Stimulated activated CD4-positive, alpha-beta T cell treated with anti-CD3 and anti-CD28 coated beads, Interleukin-4, amount 100 ng/mL, for 1 hour (primary cell): ENCODE results near the gene KCNQ5.

Experiments used
- DNase-seq: peaks from one replicate; pipeline ENCODE4 v3.0.0-alpha.2; 2020

The KCNQ5 gene

DNA sequence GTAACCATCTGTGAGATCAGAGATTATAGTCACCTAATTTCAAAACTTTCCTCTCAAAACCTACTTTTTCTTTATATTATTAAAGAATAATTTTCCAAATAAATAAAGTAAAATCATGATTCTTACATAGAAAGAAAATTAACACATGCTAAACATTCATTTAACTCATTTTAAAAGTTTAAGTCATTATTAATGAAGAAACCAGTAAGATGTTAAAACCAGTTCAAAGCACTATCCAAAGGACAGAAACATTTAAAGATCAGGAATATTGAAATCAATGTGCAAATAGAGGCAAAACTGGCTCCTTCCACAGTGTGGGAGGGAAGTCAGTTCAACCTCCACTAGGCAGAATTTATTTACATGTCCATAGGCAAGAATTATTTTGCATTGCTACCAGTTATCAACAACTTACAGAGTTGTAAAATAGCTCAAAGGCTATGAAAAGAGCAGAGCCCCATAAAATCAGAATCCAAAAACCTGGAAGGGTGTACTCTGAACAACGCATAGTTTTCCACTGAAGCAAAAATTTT, 456.5 kb downstream of the KCNQ5 start:
- no peak for DNase-seq

GRCh38 chr6:73078908-73079610, 457.2 kb downstream of the KCNQ5 start:
- no peak for DNase-seq

DNA sequence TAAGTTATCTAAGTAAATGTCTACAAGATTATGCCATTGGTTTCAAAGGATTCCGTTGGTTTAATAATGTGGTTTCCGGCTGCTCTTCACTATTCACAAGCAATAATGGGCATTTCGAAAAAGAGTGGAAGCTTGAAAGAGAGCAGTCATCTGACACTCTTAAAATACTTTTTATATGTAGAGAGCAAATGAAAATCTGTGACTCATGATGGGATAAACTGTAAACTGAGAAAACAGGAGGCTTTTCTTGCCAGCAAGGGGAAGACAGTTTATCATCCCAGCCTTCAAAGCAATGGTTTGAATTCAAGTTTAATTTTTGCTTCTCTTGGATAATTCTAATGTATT, 457.7 kb downstream of the KCNQ5 start:
- no peak for DNase-seq

DNA sequence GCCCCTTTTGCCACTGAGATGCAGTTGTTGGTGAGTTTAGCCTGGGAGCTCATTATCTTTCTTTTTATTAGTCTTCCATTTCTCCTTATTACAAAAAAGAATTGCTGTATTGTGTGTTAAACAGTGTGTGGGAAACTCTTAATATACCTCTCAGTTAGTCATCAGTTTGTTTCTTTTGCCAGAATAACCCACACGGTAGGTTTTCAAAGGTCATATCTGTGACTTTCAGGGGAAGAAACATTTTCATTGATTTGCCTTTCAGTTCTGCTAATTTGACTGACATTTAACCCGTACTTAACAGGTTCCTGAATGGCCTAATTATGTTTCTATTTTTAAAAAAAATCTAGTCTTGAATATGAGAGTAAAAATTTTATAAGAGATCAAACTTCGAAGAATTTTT, 458.1 kb downstream of the KCNQ5 start:
- DNase-seq: no peak

DNA sequence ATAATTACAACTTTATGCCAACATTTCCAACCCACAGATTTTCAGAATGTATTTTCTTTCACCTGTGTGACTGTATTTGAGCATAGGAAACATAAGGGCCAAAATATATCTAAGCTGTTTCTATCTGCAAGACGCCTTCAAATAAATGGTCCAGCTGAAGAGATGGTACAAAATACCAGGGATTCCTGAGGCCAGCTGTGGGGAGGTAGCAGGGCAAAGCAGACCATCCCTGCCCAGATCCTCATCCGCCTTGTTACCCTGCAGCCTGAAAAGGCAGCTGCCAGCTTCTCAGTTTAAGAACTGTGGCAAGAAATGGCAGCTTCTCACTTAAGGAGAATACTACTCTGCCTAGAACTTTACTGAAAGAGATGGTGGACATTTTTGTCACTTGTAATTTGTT, 460.1 kb downstream of the KCNQ5 start:
- DNase-seq: no peak

- no peak for DNase-seq
Measured at GRCh38 chr6:73083886-73084285, 462.0 kb downstream of the KCNQ5 start.

- no peak for DNase-seq
Measured at GRCh38 chr6:73085443-73085871, 463.6 kb downstream of the KCNQ5 start.

- DNase-seq: no peak
Measured at GRCh38 chr6:73086726-73087125, 464.9 kb downstream of the KCNQ5 start.

- DNase-seq: no peak
Measured at GRCh38 chr6:73088138-73088813, 466.4 kb downstream of the KCNQ5 start.

DNA sequence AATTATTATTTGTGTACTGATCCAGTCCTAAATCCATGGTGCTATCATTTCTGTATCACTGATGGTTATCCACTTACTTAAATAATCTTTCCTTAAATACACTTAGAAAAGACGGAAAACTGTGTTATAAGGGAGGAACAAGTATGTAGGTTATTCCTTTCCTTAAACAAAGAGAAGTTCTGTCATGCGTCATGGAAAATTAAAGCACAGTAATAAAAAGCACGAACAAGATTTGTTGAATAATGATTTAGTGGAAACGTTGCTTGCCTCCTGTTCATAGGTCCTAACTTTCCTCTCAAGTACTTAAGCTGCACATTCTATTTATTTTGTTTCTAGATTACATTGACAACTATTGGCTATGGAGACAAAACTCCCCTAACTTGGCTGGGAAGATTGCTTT, 483.1 kb downstream of the KCNQ5 start:
- DNase-seq: no peak

- no peak for DNase-seq
Measured at GRCh38 chr6:73107016-73107415, 485.2 kb downstream of the KCNQ5 start.

DNA sequence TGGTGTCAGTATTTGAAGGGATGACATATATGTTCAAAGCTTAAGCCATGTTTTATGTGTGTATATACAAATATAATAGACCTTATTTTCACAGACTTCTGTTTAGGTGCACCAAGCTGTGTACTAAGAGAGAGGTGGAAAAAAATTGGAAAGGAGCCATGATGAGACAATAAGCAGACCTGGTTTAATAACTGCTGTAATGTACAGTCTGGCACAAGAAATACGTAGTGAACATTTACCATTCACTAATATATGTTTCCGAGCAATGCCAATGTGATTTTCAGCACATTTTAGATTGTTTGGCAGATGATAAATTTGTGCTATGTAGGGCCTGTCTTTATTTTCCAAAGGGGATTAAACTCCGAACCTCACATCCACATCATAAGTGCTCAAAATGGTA, 487.1 kb downstream of the KCNQ5 start:
- DNase-seq: no peak

DNA sequence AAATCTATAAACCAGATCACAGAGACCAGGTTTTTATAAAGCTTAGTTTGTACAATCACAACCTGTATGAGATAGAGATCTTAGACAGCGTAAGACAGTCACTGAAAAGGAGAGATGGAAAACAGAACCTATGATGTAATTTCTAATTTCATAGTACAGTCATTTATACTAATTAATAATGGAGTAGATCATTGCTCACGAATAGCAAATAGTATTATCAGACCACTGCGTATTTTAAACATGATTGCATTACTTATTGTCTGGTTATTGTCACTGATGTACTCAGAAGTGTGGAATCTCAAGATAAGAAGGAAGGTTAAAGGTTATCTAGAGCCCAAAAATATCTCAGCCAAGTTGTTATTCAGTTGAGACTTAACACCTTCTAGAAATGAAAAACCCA, 487.8 kb downstream of the KCNQ5 start:
- no peak for DNase-seq

- no peak for DNase-seq
Measured at GRCh38 chr6:73116330-73116729, 494.5 kb downstream of the KCNQ5 start.

GRCh38 chr6:73121421-73121993, 499.6 kb downstream of the KCNQ5 start:
- no peak for DNase-seq

- DNase-seq: no peak
Measured at GRCh38 chr6:73123632-73124329, 501.9 kb downstream of the KCNQ5 start.

DNA sequence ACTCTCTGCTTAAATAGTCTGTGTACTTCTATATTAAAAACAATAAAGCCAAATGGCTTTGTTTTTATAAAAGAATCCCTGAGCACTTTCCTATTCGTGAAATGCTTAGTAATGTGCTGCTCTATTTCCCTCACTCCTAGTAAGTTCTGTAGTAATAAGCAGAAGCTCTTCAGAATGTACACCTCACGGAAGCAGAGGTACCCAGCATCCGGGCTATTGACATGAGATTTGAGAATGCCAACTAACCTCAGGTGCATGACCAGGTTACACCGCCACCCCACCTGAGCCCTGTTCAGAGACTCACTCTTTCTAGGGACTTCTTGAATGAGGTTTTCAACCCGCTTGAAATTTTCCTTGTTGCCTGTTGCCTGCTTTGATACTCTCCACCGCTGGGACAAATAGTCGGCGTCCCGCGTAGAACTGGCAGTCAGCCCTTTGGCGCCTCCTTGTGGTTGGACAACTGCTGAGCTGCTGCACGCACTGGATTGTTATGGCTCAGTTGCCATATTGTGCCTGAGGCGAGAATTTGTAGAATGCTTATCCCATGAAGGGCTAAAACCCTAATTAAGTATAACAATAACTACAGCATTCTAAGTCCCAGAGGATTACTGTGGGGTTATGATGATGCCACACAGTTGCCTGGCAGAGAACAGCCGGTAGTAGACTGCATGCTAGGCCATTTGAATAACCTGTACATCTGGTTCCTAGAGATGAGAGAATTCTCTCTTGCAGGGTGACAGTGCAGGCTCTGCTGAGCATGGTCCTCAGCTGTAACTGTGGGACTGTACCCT, 508.0 kb downstream of the KCNQ5 start:
- peak; percentile 83 for DNase-seq

GRCh38 chr6:73131706-73132105, 509.8 kb downstream of the KCNQ5 start:
- DNase-seq: no peak

- peak; percentile 29 for DNase-seq
Measured at GRCh38 chr6:73134588-73134987, 512.7 kb downstream of the KCNQ5 start.

DNA sequence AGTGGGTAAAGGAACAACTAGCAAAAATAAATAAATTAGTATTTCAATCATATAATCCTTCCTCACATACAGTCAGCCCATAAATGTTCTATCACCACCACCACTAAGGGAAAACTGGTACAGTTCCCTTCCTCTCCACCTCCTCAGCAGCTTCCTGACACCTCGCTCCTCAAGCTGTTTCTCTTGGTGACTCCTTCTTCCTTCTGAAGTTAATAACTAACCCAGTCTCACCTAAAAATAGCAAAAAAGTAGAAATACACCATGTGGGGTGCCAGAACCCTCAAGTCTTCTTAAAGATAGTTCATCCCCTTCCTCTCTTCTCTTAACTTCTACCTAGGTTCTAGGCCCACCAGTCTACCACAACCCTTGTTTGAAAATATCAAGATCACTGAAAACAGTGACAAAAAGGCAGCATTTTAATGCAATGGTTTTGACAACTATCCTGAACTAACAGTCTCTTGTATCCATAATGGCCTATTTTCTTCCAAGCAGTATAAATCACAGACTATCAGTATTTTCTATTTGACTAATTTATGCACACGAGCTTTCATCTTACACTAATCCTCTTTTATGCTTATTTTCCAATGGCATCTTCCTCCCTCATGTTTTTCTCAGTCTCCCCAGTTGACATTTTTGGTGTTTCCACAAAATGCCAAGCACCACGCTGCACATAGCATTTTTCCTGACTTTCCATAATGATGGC, 518.0 kb downstream of the KCNQ5 start:
- DNase-seq: no peak

- no peak for DNase-seq
Measured at GRCh38 chr6:73143551-73143950, 521.7 kb downstream of the KCNQ5 start.

DNA sequence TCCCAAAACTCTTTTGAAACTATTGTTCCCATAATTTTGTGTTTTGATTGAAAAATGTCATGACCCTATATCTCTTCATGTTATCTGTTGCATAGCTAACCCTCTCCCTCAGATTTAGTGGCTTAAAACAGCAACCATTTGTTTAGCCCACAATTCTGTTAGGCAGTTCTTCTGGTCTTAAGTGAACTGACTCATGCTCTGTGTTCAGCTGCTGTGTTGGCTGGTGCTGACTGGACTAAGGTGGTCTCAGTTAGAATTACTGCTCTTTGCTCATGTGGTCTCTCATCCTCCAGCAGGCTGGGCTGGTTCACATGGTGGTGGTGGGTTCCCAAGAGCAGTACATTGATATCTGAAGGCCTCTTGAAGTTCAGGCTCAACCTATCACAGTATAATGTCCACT, 522.7 kb downstream of the KCNQ5 start:
- no peak for DNase-seq
